ENCODE measurements around the gene TPRG1. TPM values are rescaled to one million over a fixed set of nuclear protein-coding genes. Genes with fewer than 3 reads are reported as not detected.

Gene TPRG1
- polyA plus RNA-seq, 1 experiment, result 0.42 TPM

DNA sequence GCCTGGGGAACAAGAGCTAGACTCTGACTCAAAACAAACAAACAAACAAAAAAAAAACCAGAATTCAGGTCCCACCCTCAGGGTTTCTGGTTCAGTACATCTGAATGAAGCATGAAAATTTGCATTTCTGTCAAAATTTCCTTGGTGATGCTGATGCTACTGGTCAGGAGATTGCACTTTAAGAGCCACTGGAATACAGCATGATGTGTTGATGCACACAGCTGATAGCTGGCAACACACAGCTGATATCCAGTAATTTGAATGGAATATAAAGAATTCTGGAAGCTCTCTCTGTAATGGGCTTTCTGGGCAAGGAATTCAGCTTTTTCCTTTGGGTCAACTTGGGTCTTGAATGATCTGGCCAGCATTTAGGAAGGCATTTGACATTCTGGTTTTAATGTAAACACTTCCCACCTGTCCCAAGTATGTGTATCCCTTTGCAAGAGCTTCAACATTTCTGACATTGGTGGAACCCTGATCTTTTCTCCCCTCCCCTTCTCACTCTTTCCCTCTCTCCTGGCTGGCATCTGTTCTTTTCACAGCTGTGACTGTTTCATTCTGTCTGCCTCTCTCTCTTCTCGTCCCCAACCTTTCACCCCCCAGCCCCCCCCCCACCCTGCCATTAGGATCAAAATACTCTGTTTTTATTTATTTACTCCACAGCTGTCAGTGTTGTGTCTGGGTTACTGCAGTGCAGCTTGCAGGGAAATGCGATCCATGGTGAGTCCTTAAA is 189.5 kb downstream of the TPRG1 start:
- Histone ChIP-seq H3K9me3 (ENCODE audit: control insufficient read depth, insufficient read depth, low read length) (no peaks in the 10 kb centered on the region), H3K27ac (ENCODE audit: low read depth, low read length) (no peak overlapping the region), H3K4me3 (ENCODE audit: low read depth, low read length) (no peak overlapping the region), H3K27me3 (ENCODE audit: control insufficient read depth, insufficient read depth, low read length) (no peaks in the 10 kb centered on the region)
- ChIA-PET POLR2A (no interaction called here), CTCF (interaction anchor here (0.6 kb wide), 1 partner anchor 599 kb away, joined by 3 read pairs; no protein-coding TSS in a partner anchor)
- no peak for DNase-seq (ENCODE audit: low read depth, low spot score)
- TF ChIP-seq, protein P1, sequence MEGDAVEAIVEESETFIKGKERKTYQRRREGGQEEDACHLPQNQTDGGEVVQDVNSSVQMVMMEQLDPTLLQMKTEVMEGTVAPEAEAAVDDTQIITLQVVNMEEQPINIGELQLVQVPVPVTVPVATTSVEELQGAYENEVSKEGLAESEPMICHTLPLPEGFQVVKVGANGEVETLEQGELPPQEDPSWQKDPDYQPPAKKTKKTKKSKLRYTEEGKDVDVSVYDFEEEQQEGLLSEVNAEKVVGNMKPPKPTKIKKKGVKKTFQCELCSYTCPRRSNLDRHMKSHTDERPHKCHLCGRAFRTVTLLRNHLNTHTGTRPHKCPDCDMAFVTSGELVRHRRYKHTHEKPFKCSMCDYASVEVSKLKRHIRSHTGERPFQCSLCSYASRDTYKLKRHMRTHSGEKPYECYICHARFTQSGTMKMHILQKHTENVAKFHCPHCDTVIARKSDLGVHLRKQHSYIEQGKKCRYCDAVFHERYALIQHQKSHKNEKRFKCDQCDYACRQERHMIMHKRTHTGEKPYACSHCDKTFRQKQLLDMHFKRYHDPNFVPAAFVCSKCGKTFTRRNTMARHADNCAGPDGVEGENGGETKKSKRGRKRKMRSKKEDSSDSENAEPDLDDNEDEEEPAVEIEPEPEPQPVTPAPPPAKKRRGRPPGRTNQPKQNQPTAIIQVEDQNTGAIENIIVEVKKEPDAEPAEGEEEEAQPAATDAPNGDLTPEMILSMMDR (IDR thresholded peaks at IDR 0.05; ENCODE audit: low read depth, low read length), result no peak; the same call in 1 of the 2 replicates

DNA sequence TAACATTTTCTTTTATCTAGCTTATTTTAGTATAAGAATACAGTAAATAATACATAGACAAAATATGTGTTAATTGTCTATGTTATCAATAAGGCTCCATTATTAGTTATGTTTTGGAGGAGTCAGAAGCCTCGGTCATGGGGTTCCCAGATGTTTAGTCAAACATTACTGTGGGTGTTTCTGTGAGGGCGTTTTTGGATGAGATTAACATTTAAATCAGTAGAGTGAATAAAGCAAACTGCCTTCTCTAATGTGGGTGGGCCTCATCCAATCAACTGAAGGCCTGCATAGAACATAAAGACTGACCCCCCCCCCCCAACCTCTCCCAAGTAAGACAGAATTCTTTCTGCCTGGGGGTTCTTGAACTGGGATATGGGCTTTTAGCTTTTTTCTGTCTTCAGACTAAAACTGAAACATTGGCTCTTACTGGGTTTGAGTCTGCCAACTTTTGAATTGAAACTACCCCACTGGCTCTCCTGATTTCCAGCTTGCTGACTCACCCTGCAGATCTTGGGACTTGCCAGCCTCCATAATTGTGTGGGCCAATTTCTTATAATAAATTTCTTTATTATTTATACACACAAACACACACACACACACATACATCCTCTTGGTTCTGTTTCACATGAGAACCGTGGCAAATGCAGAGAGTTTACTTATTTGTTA is 192.0 kb downstream of the TPRG1 start:
- H3K9me3 ChIP-seq (ENCODE audit: control insufficient read depth, insufficient read depth, low read length), result no peaks in the 10 kb centered on the region
- CTCF ChIA-PET, result interaction anchor here (0.6 kb wide), 1 partner anchor 24 kb away, joined by 3 read pairs; no protein-coding TSS in a partner anchor
- no peak for DNase-seq (ENCODE audit: low read depth, low spot score)
- H3K27me3 ChIP-seq (ENCODE audit: control insufficient read depth, insufficient read depth, low read length), result no peaks in the 10 kb centered on the region
- H3K27ac ChIP-seq (ENCODE audit: low read depth, low read length), result no peak overlapping the region
- H3K4me3 ChIP-seq (ENCODE audit: low read depth, low read length), result no peak overlapping the region
- POLR2A ChIA-PET, result interaction anchor here (0.6 kb wide), 1 partner anchor 573 kb away, joined by 5 read pairs; no protein-coding TSS in a partner anchor
- TF ChIP-seq, protein P1 (IDR thresholded peaks at IDR 0.05; ENCODE audit: low read depth, low read length), result no peak

DNA sequence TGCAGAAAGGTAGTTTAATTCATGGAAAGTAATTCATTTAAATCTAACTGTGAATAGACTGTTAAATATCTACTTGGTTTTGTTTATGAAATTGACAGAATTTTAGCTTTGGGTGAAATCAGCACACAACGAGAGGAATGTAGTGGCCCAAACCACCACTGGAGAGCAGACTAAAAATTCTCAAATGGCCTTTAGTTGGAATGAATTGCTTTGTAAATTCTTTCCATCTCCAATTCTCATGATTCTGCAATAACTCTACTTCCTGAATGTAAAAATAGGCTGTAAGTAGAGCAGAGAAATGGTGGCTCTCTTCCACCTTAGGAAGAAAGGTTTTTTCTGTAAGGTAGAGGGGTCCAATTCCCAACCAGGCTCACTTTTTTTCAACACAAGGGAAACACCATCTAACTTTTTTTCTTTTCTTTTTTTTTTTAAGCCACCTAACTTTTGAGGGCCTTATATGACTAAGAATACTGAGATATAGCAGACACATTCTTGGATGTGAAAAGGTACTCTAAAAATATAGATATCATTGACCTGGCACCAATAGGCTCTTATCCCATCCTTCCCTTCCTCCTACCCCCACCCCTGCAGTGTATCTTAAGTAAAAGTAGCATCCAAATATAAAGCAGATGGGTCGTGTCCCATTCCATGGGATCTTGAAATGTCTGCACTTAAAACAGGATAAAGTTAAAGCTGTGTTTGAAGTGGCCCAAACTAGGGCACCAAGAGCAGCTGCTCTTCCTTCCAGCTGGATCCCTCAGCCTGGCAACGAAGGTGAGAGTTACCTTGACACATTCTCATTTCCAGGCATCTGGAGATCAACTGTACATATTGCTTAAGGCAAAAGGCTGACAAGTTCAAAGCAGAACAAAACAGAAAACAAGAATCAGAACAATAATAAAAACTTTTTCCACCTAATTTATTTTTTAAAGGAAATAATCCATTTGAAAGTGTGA is 194.1 kb downstream of the TPRG1 start:
- no peaks in the 10 kb centered on the region for H3K9me3 ChIP-seq (ENCODE audit: control insufficient read depth, insufficient read depth, low read length)
- CTCF ChIA-PET, result no interaction called here
- TF ChIP-seq, protein P1 (IDR thresholded peaks at IDR 0.05; ENCODE audit: low read depth, low read length), result no peak
- no peak overlapping the region for H3K27ac ChIP-seq (ENCODE audit: low read depth, low read length)
- no peak overlapping the region for H3K4me3 ChIP-seq (ENCODE audit: low read depth, low read length)
- POLR2A ChIA-PET, result no interaction called here
- no peaks in the 10 kb centered on the region for H3K27me3 ChIP-seq (ENCODE audit: control insufficient read depth, insufficient read depth, low read length)
- DNase-seq (ENCODE audit: low read depth, low spot score), result no peak

DNA sequence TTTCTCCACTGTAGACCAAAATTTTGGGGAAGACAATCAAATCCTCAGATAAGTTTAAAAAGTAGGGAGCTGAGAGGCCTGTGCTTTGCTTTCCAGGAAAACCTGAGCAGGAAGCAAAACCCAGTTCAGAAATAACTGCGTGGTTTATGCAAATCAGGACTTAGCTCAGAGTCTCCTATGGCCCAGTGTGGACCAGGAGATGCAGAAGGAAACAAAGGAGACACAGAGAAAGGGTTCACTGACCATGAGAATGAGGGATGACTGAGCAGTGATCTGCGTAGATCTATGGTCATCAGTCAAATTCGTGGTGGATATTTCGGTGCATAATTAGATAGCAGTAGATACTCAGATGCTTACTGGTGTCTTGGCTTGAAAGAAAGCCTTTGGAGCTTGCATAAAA is 196.6 kb downstream of the TPRG1 start:
- Histone ChIP-seq H3K27ac (ENCODE audit: low read depth, low read length) (no peak overlapping the region), H3K4me3 (ENCODE audit: low read depth, low read length) (no peak overlapping the region), H3K9me3 (ENCODE audit: control insufficient read depth, insufficient read depth, low read length) (no peaks in the 10 kb centered on the region), H3K27me3 (ENCODE audit: control insufficient read depth, insufficient read depth, low read length) (no peaks in the 10 kb centered on the region)
- TF ChIP-seq, protein P1 (IDR thresholded peaks at IDR 0.05; ENCODE audit: low read depth, low read length), result no peak
- DNase-seq (ENCODE audit: low read depth, low spot score), result no peak
- ChIA-PET POLR2A (no interaction called here), CTCF (no interaction called here)

Data from AG04450 (cell line).